Measurements from ENCODE around the gene ZNF407.

ZNF407 gene

DNA sequence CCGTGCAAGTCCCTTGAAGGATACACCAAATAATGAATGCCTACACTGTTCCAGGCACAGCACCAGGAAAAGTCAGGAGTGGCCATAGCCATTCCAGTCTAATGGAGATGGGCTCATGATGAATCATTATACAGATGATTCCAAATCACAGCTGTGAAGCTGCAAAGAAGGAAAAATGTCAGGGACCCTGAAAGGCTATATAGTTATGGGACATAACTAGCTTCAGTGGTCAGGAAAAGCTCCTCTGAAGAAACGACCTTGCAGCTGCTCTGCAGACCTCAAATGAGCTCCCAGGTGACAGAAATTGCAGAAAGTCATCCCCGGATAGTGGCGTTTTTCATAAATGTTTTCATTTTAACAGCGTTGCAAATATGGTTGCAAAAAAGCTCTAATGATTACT is 410.5 kb downstream of the ZNF407 start:
- TF ChIP-seq, protein P1, sequence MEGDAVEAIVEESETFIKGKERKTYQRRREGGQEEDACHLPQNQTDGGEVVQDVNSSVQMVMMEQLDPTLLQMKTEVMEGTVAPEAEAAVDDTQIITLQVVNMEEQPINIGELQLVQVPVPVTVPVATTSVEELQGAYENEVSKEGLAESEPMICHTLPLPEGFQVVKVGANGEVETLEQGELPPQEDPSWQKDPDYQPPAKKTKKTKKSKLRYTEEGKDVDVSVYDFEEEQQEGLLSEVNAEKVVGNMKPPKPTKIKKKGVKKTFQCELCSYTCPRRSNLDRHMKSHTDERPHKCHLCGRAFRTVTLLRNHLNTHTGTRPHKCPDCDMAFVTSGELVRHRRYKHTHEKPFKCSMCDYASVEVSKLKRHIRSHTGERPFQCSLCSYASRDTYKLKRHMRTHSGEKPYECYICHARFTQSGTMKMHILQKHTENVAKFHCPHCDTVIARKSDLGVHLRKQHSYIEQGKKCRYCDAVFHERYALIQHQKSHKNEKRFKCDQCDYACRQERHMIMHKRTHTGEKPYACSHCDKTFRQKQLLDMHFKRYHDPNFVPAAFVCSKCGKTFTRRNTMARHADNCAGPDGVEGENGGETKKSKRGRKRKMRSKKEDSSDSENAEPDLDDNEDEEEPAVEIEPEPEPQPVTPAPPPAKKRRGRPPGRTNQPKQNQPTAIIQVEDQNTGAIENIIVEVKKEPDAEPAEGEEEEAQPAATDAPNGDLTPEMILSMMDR (IDR thresholded peaks at IDR 0.05; ENCODE audit: insufficient read depth, low read depth, low read length, missing control alignments): no peak
- H3K4me3 ChIP-seq (ENCODE audit: low read depth, low read length): no peak overlapping the region
- no peak for DNase-seq (ENCODE audit: low read depth)

DNA sequence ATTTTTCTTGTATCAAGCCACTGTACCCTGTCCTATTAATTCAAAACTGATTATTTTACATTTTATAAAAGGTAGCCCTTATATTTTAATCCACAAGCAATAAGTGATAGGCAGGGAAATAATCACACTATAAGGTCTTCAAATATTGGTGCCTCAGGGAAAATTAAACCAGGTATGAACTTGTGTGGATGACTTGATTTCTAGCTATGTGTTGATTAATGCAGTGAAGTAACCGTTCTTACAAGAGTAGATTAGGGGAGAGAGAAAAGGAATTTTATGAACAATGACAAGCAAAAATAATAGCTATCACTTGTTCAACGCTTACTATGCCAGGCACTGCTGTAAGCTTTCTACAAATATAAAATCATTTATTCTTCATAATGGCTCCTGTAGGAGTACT is 411.6 kb downstream of the ZNF407 start:
- DNase-seq (ENCODE audit: low read depth): no peak
- TF ChIP-seq, protein P1 (IDR thresholded peaks at IDR 0.05; ENCODE audit: insufficient read depth, low read depth, low read length, missing control alignments): no peak
- H3K4me3 ChIP-seq (ENCODE audit: low read depth, low read length): no peak overlapping the region

GRCh38 chr18:75009878-75010277 is 412.2 kb downstream of the ZNF407 start:
- no peak overlapping the region for H3K4me3 ChIP-seq (ENCODE audit: low read depth, low read length)
- TF ChIP-seq, protein P1 (IDR thresholded peaks at IDR 0.05; ENCODE audit: insufficient read depth, low read depth, low read length, missing control alignments): no peak
- no peak for DNase-seq (ENCODE audit: low read depth)

- TF ChIP-seq, protein P1 (IDR thresholded peaks at IDR 0.05; ENCODE audit: insufficient read depth, low read depth, low read length, missing control alignments): no peak
- DNase-seq (ENCODE audit: low read depth): no peak
- no peak overlapping the region for H3K4me3 ChIP-seq (ENCODE audit: low read depth, low read length)
These were observed 412.6 kb downstream of the ZNF407 start for GRCh38 chr18:75010278-75010677.

DNA sequence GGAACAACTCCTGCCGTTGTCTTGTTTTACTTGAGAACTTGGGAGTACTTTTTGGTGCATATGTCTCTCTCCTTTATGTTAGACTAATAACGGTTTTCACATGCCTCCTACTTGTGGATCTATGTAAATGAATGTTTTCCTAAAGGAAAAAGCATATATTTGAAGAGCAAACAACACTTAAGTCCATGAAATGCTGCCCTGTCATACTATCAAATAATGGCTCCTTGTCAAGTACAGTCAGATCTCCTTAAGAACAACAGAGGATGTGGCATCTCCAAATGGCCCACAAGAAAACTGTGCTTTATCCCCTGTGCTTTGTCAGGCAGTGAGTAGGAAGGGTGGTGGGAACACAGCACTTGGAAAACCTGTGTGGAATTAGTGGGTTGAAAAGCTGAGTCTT is 413.0 kb downstream of the ZNF407 start:
- H3K4me3 ChIP-seq (ENCODE audit: low read depth, low read length): no peak overlapping the region
- TF ChIP-seq, protein P1 (IDR thresholded peaks at IDR 0.05; ENCODE audit: insufficient read depth, low read depth, low read length, missing control alignments): no peak
- DNase-seq (ENCODE audit: low read depth): no peak

DNA sequence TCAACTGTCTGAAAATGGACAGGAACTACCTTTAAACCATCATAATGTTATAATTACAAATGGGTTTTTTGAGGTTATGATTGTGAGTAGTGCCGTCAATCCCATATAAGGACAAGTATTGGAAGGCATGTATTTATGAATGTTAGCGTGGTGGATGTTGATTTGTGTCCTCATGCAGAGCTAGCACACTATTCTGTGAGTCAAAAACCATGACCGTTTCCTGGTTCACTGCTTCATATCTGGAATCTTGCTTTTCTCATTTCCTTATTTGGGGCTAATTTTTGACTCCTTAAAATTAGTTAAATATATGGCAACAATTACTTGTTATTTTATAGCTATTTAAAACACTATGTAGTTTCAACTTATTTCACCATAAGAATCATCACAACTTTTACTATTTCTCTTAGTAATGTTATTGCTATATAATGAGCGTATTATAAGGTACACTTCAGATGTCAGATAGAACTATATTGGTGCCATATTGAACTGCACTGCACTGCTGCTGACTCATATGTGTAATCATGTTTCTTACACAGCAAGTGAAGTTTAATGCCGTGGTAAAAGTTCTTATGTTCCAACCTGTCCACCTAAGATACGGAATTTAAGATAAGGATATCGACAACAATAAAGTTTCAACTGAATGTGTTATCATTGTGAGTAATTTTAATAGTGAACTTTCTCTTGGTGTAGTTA is 418.5 kb downstream of the ZNF407 start:
- TF ChIP-seq, protein P1 (IDR thresholded peaks at IDR 0.05; ENCODE audit: insufficient read depth, low read depth, low read length, missing control alignments): no peak
- H3K4me3 ChIP-seq (ENCODE audit: low read depth, low read length): no peak overlapping the region
- peak; percentile 70 for DNase-seq (ENCODE audit: low read depth)

GRCh38 chr18:75023473-75023872 is 425.8 kb downstream of the ZNF407 start:
- TF ChIP-seq, protein P1 (IDR thresholded peaks at IDR 0.05; ENCODE audit: insufficient read depth, low read depth, low read length, missing control alignments): no peak
- DNase-seq (ENCODE audit: low read depth): peak; percentile 15
- no peak overlapping the region for H3K4me3 ChIP-seq (ENCODE audit: low read depth, low read length)
